Tibial artery (tissue), 4 donors: ENCODE data around the gene DEK.

Experiments
- DNase-seq, 2 donors: peaks; one replicate each; pipeline ENCODE4 v3.0.0-alpha.2; 2019
- H3K27ac ChIP-seq, 2 donors: fragments of 200-600 bp; sonication (generic) in 1 of 2; 1 replicate in 1 of 2; 2 replicates in 1 of 2; pipeline ENCODE4 v1.5.1; 2018 to 2019; ENCODE audit warnings: mild to moderate bottlenecking in 1 of 2
- H3K27me3 ChIP-seq, 2 donors: fragments of 200-600 bp; sonication (generic) in 1 of 2; one replicate each; pipeline versions ENCODE4 v1.5.1 to v1.6.0; 2016 to 2019
- H3K36me3 ChIP-seq, 3 donors: fragments of 200-600 bp; sonication (generic) in 2 of 3; one replicate each; pipeline ENCODE4 v1.5.1; 2016 to 2019; ENCODE audit warnings: mild to moderate bottlenecking in 2 of 3
- H3K4me1 ChIP-seq, 4 donors: fragments of 200-600 bp; sonication (generic) in 2 of 4; 1 replicate in 3 of 4; 2 replicates in 1 of 4; pipeline ENCODE4 v1.5.1; 2016 to 2019
- H3K4me3 ChIP-seq, 2 donors: fragments of 200-600 bp; sonication (generic) in 1 of 2; 1 replicate in 1 of 2; 2 replicates in 1 of 2; pipeline ENCODE4 v1.5.1; 2018 to 2019; ENCODE audit warnings: mild to moderate bottlenecking in 2 of 2
- H3K9me3 ChIP-seq, 3 donors: fragments of 200-600 bp; sonication (generic) in 1 of 3; one replicate each; pipeline ENCODE4 v1.5.1; 2016 to 2019
- CTCF ChIP-seq, 2 experiments: fragments of 200-600 bp in 1 of 2; fragments of 450-650 bp in 1 of 2; IDR thresholded peaks; one replicate each; pipeline ENCODE4 v1.5.1; 2017 to 2019; ENCODE audit warnings: antibody characterized with exemption in 2 of 2, mild to moderate bottlenecking in 1 of 2, moderate library complexity in 1 of 2
- intact Hi-C: fragments of 100-400 bp; cut with DNase I; formaldehyde crosslinking; loops from one replicate; pipeline ENCODE4 v1.15.0; 2023; ENCODE audit warnings: low total_unique reads

Gene DEK

GRCh38 chr6:18186540-18187250 lies 77.6 kb downstream of the DEK start:
- H3K4me1 ChIP-seq: peaks cover 0 to 4% (median 0%) of the 10 kb centered on the region in 4 donors
- H3K27me3 ChIP-seq: no peaks in the 10 kb centered on the region
- TF ChIP-seq CTCF (IDR thresholded peaks at IDR 0.05): no peak
- no peak overlapping the region for H3K4me3 ChIP-seq
- H3K36me3 ChIP-seq: peaks cover 8 to 30% (median 17%) of the 10 kb centered on the region in 3 donors
- intact Hi-C loops: no loop called here
- no peaks in the 10 kb centered on the region for H3K9me3 ChIP-seq
- H3K27ac ChIP-seq: no peak overlapping the region
- DNase-seq: no peak

- peaks cover 6 to 24% (median 10%) of the 10 kb centered on the region in 3 donors for H3K36me3 ChIP-seq
- intact Hi-C loops: no loop called here
Measured at GRCh38 chr6:18186033-18186432, 78.3 kb downstream of the DEK start.

GRCh38 chr6:18185624-18186023 lies 78.7 kb downstream of the DEK start:
- no peak for DNase-seq
- Histone ChIP-seq H3K27me3 (no peaks in the 10 kb centered on the region), H3K27ac (no peak overlapping the region), H3K9me3 (no peaks in the 10 kb centered on the region), H3K4me1 (peaks cover 0 to 4% (median 0%) of the 10 kb centered on the region in 4 donors), H3K4me3 (no peak overlapping the region), H3K36me3 (peaks cover 6 to 19% (median 10%) of the 10 kb centered on the region in 3 donors)
- TF ChIP-seq CTCF (IDR thresholded peaks at IDR 0.05): no peak
- intact Hi-C loops: no loop called here

More at GRCh38 chr6:18186033-18186432, 78.3 kb downstream of the DEK start:
- no peak for DNase-seq
- no peak for TF ChIP-seq CTCF (IDR thresholded peaks at IDR 0.05)
- Histone ChIP-seq H3K9me3 (no peaks in the 10 kb centered on the region), H3K4me3 (no peak overlapping the region), H3K27me3 (no peaks in the 10 kb centered on the region), H3K27ac (no peak overlapping the region), H3K4me1 (peaks cover 0 to 4% (median 0%) of the 10 kb centered on the region in 4 donors)

- DNase-seq: no peak
- no peaks in the 10 kb centered on the region for H3K9me3 ChIP-seq
- no peak overlapping the region for H3K27ac ChIP-seq
- peaks cover 0 to 4% (median 0%) of the 10 kb centered on the region in 4 donors for H3K4me1 ChIP-seq
- intact Hi-C loops: no loop called here
- no peaks in the 10 kb centered on the region for H3K27me3 ChIP-seq
- no peak overlapping the region for H3K4me3 ChIP-seq
- no peak for TF ChIP-seq CTCF (IDR thresholded peaks at IDR 0.05)
- peaks cover 6 to 19% (median 13%) of the 10 kb centered on the region in 3 donors for H3K36me3 ChIP-seq
Measured at GRCh38 chr6:18183766-18184165, 80.6 kb downstream of the DEK start.

GRCh38 chr6:18182568-18182967 lies 81.8 kb downstream of the DEK start:
- no peak overlapping the region for H3K27ac ChIP-seq
- no peaks in the 10 kb centered on the region for H3K27me3 ChIP-seq
- H3K4me1 ChIP-seq: peaks cover 0 to 4% (median 0%) of the 10 kb centered on the region in 4 donors
- H3K9me3 ChIP-seq: no peaks in the 10 kb centered on the region
- no peak overlapping the region for H3K4me3 ChIP-seq
- no peak for TF ChIP-seq CTCF (IDR thresholded peaks at IDR 0.05)
- intact Hi-C loops: no loop called here
- H3K36me3 ChIP-seq: peaks cover 0 to 8% (median 8%) of the 10 kb centered on the region in 3 donors
- DNase-seq: no peak
